Stimulated activated CD8-positive, alpha-beta memory T cell treated with anti-CD3 and anti-CD28 coated beads, Interleukin-12 subunit alpha, Interleukin-12 subunit beta, amount 100 ng/mL, for 4 hours (primary cell): ENCODE data around the gene ACTMAP.

Experiments
- DNase-seq: peaks from one replicate; pipeline ENCODE4 v3.0.0-alpha.2; 2020; ENCODE audit warnings: low read depth

The ACTMAP gene

DNA sequence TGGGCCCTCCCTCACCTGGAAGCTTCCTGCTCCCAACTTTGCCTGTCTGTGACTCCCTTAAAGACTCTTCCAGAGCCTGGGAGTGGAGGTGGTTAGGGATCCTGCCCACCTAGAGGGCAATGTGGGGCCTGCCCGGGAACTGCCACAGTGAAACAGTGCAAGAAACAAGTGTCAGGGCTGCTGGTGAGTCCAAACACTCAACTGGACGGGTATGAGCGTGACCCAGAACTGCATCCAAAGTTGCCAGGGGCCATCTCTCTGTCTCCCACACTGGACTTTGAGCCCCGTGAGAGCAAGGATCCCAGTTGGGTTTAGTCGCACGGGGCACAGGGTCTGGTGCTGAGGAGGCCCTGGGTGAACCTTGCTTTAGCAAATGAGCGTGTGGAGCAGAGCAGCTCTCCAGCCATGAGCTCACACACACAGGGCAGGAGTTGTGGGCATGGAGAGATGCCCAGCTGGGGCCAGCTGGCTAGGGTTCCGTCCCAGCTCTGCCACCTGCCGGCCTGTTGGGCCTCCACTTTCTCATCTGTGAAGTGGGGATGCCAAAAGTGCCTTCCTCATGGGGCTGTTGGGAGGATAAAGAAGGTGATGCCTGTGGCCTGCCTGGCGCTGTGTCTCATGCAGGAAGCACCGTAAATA lies 57.0 kb downstream of the ACTMAP start:
- DNase-seq, result no peak

- DNase-seq, result no peak
Observed at GRCh38 chr19:40692212-40692551, 58.1 kb downstream of the ACTMAP start.

GRCh38 chr19:40691421-40692211 lies 58.7 kb downstream of the ACTMAP start:
- no peak for DNase-seq
